PFSK-1 (cell line): Measurements from ENCODE around the gene PDE4B.

Experiments
- FOXP2 ChIP-seq: optimal IDR thresholded peaks from 2 replicates; pipeline ENCODE3; 2011; ENCODE audit warnings: borderline replicate concordance, control low read depth, inconsistent platforms; ENCODE audit not compliant: insufficient read depth; ENCODE audit errors: extremely low read length, extremely low read depth
- POLR2AphosphoS5 ChIP-seq: IDR thresholded peaks from 2 replicates; pipeline ENCODE4 v1.6.1; 2012; ENCODE audit warnings: low read depth, mild to moderate bottlenecking, control low read depth, low read length, moderate library complexity
- REST ChIP-seq, 2 experiments: IDR thresholded peaks; 2 replicates each; pipeline versions ENCODE4 v1.6.1 to v1.8.0; 2011 to 2012; ENCODE audit warnings: low read depth in 2 of 2, low read length in 2 of 2, control low read depth in 1 of 2, inconsistent platforms in 1 of 2, mild to moderate bottlenecking in 1 of 2, moderate library complexity in 1 of 2; ENCODE audit not compliant: insufficient read depth in 1 of 2
- SIN3A ChIP-seq: IDR thresholded peaks from 2 replicates; pipeline ENCODE4 v1.6.1; 2012; ENCODE audit warnings: mild to moderate bottlenecking, low read length, moderate library complexity, borderline replicate concordance; ENCODE audit not compliant: insufficient read depth
- TAF1 ChIP-seq: IDR thresholded peaks from 2 replicates; pipeline ENCODE4 v1.6.1; 2012; ENCODE audit warnings: low read length, control low read depth, borderline replicate concordance; ENCODE audit not compliant: insufficient read depth

GRCh38 chr1:65762081-65762862 is 30.4 kb upstream of the PDE4B start:
- TF ChIP-seq POLR2AphosphoS5: no peak
- no peak for TF ChIP-seq REST (IDR thresholded peaks at IDR 0.05; ENCODE audit: insufficient read depth in 1 of 2, low read depth in 2 of 2, low read length in 2 of 2)
- TF ChIP-seq SIN3A: no peak
- TF ChIP-seq TAF1: no peak
- no peak for TF ChIP-seq FOXP2
